ENCODE results near the gene GPC3.

DNA sequence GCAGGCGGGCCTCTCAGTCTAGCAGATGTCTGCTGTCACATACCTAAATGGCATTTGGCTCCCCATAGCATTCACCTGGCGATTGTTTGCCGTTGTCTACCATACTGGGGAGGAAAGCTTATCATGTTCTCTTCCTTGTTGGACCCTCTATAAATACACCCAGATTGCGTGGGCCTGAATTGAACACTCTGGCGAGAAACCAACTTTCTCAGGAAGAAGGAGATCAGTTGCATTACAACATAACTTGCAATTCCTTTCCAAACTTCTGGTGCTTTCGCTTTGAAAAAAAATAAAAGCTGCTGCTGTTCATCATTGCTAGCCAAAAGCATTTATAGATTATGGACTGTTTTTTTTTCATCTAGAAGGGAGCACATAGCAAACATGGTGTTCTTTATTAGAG, 340.1 kb downstream of the GPC3 start:
- TF ChIP-seq CTCF (conservative IDR thresholded peaks at IDR 0.05; ENCODE audit: low read depth, low read length) (no peak), EZH2 (IDR thresholded peaks at IDR 0.05; ENCODE audit: borderline replicate concordance, low read depth, low read length, poor library complexity, severe bottlenecking) (no peak)
